Osteoblast (primary cell): Measurements from ENCODE around the gene TTC23L. TPM values are rescaled to one million over a fixed set of nuclear protein-coding genes. Genes with fewer than 3 reads are reported as not detected.

Experiments
- DNase-seq: peaks from one replicate; pipeline ENCODE4 v3.0.0; 2011; ENCODE audit warnings: low spot score, mixed read lengths; ENCODE audit not compliant: insufficient read length; ENCODE audit errors: missing footprints
- H2AFZ ChIP-seq: 2 replicates; pipeline ENCODE4 v1.6.0; 2011; ENCODE audit warnings: mild to moderate bottlenecking, low read length
- H3K27ac ChIP-seq: 2 replicates; pipeline ENCODE4 v1.5.1; 2011; ENCODE audit warnings: mild to moderate bottlenecking, low read depth, low read length, moderate library complexity
- H3K27me3 ChIP-seq: 2 replicates; pipeline ENCODE4 v1.6.0; 2012; ENCODE audit warnings: mild to moderate bottlenecking, control low read depth, inconsistent platforms, low read length, moderate library complexity; ENCODE audit not compliant: insufficient read depth
- H3K36me3 ChIP-seq: 2 replicates; pipeline ENCODE4 v1.5.1; 2011; ENCODE audit warnings: mild to moderate bottlenecking, low read length, control low read depth, moderate library complexity; ENCODE audit not compliant: insufficient read depth
- H3K4me1 ChIP-seq: 2 replicates; pipeline ENCODE4 v1.5.1; 2011; ENCODE audit warnings: mild to moderate bottlenecking, low read length, control low read depth, moderate library complexity; ENCODE audit not compliant: insufficient read depth
- H3K4me2 ChIP-seq: 2 replicates; pipeline ENCODE4 v1.6.0; 2011; ENCODE audit warnings: mild to moderate bottlenecking, low read length; ENCODE audit not compliant: insufficient read depth
- H3K4me3 ChIP-seq: fragments of 200-600 bp; sonication (generic); 3 replicates; pipeline ENCODE4 v1.5.1; 2012; ENCODE audit warnings: mild to moderate bottlenecking, low read length, inconsistent platforms; ENCODE audit not compliant: insufficient read depth
- H3K79me2 ChIP-seq: 2 replicates; pipeline ENCODE4 v1.6.0; 2012; ENCODE audit warnings: mild to moderate bottlenecking, low read length, control low read depth, inconsistent platforms; ENCODE audit not compliant: insufficient read depth
- H3K9me3 ChIP-seq: 2 replicates; pipeline ENCODE4 v1.5.1; 2011; ENCODE audit warnings: low read depth, low read length, control low read depth
- H4K20me1 ChIP-seq: 2 replicates; pipeline ENCODE4 v1.6.0; 2012; ENCODE audit warnings: mild to moderate bottlenecking, low read length, control low read depth; ENCODE audit not compliant: insufficient read depth
- total RNA-seq: library from RNA; depleted of rRNA; stranded (reverse); fragments of >200 nt; gene quantifications from 2 replicates; pipeline ENCODE4 v1.2.3, GENCODE V29; 2012
- TF ChIP-seq, protein P1 (sequence below): IDR thresholded peaks from 2 replicates; pipeline ENCODE4 v1.5.1; 2011; ENCODE audit warnings: mild to moderate bottlenecking, low read depth, low read length, moderate library complexity; ENCODE audit errors: extremely low read depth

Gene TTC23L
- total RNA-seq, 1 donor = not detected

DNA sequence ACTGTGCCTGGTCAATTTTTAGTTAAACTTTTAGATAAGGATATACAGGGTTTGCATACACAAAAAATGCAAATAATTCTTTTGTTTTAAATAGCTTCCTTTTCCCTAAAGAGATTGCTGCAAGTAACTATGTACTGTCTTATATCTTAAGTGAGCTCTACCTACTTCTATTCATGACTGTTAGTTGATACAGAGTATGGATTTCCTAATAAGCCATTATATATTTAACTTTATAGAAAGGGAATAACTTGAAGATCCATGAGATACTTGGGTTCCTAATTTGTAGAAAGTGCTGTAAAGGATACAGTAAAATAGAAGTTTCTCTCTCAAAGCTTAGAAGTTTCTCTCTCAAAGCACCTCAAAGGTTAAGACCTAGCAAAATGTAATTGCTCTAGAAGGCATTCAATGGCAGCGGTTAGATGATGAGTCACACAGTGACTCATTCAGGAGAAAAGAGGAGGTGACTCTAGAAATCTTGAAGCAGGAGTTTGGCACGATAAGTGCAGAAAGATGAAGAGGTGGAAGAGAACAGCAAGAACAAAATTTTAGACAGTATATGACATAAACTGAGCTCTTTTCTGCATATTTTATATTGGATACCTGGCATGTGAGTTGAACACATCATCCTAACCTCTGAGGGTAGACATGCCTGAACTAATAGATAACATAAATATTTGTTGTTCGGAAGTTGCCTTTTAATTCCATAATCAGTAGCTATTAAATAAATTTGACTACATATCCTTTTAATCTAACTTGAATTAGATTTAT lies 84.9 kb downstream of the TTC23L start:
- Histone ChIP-seq H3K4me1 (peaks cover 14% of the 10 kb centered on the region), H3K79me2 (peaks cover 18% of the 10 kb centered on the region), H3K27ac (peak overlapping the region; percentile 35), H3K27me3 (no peaks in the 10 kb centered on the region), H3K36me3 (peaks cover 59% of the 10 kb centered on the region), H3K9me3 (no peaks in the 10 kb centered on the region), H2AFZ (no peak overlapping the region), H3K4me2 (peak overlapping the region; percentile 18), H4K20me1 (no peaks in the 10 kb centered on the region), H3K4me3 (no peak overlapping the region)
- DNase-seq = peak; percentile 90
- TF ChIP-seq, protein P1, sequence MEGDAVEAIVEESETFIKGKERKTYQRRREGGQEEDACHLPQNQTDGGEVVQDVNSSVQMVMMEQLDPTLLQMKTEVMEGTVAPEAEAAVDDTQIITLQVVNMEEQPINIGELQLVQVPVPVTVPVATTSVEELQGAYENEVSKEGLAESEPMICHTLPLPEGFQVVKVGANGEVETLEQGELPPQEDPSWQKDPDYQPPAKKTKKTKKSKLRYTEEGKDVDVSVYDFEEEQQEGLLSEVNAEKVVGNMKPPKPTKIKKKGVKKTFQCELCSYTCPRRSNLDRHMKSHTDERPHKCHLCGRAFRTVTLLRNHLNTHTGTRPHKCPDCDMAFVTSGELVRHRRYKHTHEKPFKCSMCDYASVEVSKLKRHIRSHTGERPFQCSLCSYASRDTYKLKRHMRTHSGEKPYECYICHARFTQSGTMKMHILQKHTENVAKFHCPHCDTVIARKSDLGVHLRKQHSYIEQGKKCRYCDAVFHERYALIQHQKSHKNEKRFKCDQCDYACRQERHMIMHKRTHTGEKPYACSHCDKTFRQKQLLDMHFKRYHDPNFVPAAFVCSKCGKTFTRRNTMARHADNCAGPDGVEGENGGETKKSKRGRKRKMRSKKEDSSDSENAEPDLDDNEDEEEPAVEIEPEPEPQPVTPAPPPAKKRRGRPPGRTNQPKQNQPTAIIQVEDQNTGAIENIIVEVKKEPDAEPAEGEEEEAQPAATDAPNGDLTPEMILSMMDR = no peak

DNA sequence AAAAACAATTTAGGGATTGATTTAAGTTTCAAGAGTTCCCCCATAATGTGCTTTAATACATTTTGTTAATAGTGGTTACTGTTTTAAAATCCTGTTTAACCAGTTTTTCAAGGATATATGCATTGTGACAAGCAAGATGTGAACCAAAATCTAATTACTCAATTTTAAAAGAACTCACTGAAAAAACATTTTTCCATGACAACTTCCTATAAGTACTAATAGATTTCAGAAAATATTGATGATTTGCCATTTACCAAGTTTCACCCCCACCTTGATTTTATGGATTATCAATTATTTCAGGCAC lies 85.5 kb downstream of the TTC23L start:
- Histone ChIP-seq H3K27ac (peak overlapping the region; percentile 5), H3K79me2 (peaks cover 13% of the 10 kb centered on the region), H3K4me1 (peaks cover 14% of the 10 kb centered on the region), H3K36me3 (peaks cover 58% of the 10 kb centered on the region), H4K20me1 (no peaks in the 10 kb centered on the region), H3K9me3 (no peaks in the 10 kb centered on the region), H3K4me2 (no peak overlapping the region), H3K4me3 (no peak overlapping the region), H2AFZ (no peak overlapping the region), H3K27me3 (no peaks in the 10 kb centered on the region)
- TF ChIP-seq, protein P1 = no peak
- no peak for DNase-seq

DNA sequence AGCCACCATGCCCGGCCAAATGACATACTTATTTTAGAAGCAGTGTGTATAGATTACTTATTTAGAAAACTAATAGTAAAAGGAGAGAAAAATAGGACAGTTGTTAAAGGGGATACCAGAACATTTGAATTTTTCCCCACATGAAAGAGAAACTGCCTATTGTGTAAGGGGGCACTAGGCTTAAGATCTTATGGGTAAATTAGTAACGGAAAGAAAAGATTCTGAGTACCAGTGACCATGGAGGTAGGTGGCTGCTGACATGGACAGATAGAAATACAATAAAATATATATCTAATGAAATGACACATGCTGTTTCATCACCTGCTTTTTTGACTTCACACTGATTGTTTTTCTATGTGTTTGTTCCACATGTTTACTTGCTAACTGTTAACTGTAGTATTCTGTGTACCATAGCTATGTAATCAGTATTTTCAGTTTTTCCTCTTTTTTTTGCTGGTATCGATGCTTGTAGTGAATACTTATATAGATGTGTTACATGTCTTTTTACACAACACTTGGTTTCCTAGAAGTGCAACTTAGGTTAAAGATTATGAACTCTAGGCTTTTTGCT lies 87.4 kb downstream of the TTC23L start:
- peaks cover 24% of the 10 kb centered on the region for H3K4me1 ChIP-seq
- no peak overlapping the region for H3K4me2 ChIP-seq
- H3K27me3 ChIP-seq = no peaks in the 10 kb centered on the region
- H3K9me3 ChIP-seq = no peaks in the 10 kb centered on the region
- H3K27ac ChIP-seq = no peak overlapping the region
- H3K36me3 ChIP-seq = peaks cover 42% of the 10 kb centered on the region
- H4K20me1 ChIP-seq = peaks cover 8% of the 10 kb centered on the region
- DNase-seq = no peak
- H3K79me2 ChIP-seq = peaks cover 12% of the 10 kb centered on the region
- no peak overlapping the region for H2AFZ ChIP-seq
- TF ChIP-seq, protein P1 = no peak
- H3K4me3 ChIP-seq = no peak overlapping the region

DNA sequence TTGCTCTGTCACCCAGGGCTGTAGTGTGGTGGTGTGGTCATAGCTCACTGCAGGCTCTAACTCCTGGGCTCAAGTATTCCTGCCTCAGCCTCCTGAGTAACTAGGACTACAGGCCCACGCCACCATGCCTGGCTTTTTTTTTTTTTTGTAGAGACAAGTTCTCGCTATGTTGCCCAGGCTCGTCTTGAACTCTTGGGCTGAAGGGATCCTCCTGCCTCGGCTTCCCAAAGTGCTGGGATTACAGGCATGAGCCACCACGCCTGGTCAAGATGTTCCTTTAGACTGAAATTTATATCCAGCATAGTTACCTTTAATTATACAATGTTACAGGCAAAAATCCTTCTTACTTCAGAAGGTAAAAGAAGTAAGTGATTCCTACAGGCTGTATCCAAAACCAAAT lies 88.8 kb downstream of the TTC23L start:
- TF ChIP-seq, protein P1 = no peak
- DNase-seq = no peak
- H4K20me1 ChIP-seq = peaks cover 13% of the 10 kb centered on the region
- no peak overlapping the region for H3K4me2 ChIP-seq
- no peak overlapping the region for H3K27ac ChIP-seq
- H3K36me3 ChIP-seq = peaks cover 31% of the 10 kb centered on the region
- no peaks in the 10 kb centered on the region for H3K9me3 ChIP-seq
- H3K79me2 ChIP-seq = peaks cover 26% of the 10 kb centered on the region
- no peak overlapping the region for H3K4me3 ChIP-seq
- no peaks in the 10 kb centered on the region for H3K27me3 ChIP-seq
- H2AFZ ChIP-seq = no peak overlapping the region
- peaks cover 24% of the 10 kb centered on the region for H3K4me1 ChIP-seq
